Superior temporal gyrus (tissue), 1 donor: ENCODE results near the gene USP49.
A peak's percentile ranks its signal among the peaks of the same experiment; 100 is the strongest.
"Not testable (repeated sequence)": the region's sequence is repeated elsewhere in the genome, so short reads cannot be mapped to it uniquely, and the experiment has no call there.

ENCODE experiments used
- DNase-seq: peaks from one replicate; pipeline ENCODE4 v3.0.0-alpha.2; 2016; ENCODE audit errors: extremely low spot score

The USP49 gene

DNA sequence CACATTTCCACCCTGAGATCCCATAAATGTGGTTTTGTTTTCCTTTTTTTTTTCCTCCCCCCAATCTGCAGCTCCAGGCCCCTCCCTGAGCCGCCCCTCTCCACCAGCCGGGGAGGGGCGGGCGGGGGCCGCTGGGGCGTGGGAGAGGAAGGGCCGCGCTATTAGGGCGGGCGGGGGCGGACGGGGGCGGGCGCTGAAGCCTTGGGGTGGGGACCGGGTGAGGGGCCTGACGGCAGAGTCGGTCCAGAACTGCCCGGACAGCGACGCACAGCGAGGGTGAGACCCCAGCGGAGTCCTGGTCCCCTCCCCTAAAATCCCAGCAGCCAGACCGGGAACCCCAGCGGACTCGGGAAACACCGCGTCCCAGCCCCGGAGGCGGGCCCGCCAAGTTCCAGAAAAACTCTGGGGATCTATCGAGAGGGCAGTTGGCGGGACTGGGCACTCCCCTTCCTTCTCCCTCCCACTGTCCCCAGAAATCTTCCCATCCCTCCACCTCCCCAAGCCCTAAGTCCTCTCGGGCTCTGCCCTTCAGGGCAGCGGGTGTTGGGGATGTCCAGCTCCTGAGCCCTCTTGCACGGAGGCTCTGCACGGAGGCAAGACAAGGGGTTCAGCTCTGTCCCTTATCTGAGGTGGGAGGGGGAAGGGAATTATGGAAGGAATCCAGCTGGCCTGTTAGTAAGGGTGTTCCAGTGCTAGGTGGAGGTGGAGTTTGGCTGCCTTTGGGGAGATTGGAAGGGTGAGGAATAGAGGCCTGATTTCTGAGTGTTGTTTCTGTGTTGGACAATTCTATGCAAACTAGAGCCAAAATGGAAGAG is 114.4 kb downstream of the USP49 start, which contains the start of gene PRICKLE4:
Gene PRICKLE4 (plus strand): TSS at position 232 of the 815 bp plus-strand sequence. CDS start 2,692 bp downstream, outside the sequence.
- DNase-seq: no peak

DNA sequence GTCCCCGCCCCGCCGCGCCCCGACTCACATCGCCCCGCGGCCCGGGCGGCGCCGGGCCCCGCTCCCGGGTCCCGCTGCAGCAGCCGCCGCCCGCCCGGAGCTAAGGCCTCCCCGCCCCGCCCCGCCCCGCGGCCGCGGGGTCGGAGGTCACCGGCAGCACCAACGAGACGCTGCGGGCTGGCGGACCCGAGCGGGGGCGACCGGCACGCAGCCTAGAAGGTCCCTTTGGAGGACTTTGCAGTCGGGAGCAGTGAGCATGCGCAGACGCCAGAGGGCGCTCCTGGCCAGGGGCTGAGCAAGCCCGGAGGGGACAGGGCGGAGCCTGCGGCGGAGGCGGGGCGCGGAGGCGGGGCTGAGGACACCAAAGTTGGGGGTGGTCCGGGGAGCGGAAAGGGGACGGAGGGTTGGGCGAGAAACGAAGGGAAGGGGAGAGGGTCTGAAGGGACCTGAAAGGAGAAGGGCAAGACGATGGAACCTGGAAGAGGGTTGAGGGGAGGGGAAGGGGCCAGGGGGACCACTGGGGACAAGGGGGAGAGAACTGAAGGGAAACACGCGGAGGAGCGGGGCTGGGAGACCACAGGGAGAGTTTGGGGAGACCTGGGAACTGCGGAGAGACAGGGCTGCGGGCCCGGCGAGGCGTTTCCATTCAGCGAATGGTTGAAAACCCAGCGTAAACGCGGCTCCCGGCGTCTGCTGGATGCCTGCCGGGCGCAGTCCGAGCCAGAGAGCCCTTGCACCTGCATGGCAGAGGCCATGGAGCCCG is 115.2 kb downstream of the USP49 start, which contains the start of gene FRS3:
Gene FRS3 (minus strand): TSS at position 113 of the 763 bp plus-strand sequence. CDS start 2,913 bp downstream, outside the sequence.
- peak; percentile 99 for DNase-seq

DNA sequence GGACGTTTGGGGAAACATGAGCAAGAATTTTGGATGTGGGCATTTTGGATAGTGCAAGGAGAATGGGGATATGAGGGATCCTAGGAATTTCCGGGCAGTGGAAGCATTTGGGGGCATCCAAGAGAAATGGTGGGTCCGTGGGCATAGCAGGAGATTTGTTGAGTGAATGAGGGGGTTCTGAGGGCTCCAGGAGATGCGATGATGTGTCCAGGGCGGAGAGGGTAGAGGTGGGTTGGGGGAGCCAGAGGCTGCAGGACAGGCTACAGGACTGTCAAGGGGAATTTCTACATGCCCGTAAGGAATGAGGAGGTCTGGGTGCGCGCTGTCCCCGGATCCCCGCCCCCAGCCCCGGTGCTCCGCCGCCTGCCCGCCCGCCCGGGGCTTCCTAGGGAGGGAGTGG is 115.8 kb downstream of the USP49 start:
- DNase-seq: no peak

DNA sequence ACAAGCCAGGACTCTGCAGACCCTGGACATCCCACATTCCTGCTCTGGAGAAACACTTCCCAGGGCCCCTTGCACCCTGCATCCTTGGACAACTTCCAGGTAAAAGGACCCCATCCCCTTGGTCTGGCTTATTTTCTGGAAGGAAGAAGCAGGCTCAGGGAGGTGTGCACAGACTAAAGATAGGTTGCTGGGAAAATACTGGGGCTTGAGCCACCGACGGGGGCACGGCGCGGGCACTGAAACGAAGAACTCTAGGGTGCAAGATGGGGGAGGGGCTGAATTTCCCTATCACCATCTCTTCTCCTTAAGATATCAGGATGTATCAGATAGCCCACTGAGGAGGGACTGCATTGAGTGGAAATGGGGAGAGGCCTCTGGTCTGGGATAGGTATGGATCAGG is 116.3 kb downstream of the USP49 start:
- DNase-seq: no peak

DNA sequence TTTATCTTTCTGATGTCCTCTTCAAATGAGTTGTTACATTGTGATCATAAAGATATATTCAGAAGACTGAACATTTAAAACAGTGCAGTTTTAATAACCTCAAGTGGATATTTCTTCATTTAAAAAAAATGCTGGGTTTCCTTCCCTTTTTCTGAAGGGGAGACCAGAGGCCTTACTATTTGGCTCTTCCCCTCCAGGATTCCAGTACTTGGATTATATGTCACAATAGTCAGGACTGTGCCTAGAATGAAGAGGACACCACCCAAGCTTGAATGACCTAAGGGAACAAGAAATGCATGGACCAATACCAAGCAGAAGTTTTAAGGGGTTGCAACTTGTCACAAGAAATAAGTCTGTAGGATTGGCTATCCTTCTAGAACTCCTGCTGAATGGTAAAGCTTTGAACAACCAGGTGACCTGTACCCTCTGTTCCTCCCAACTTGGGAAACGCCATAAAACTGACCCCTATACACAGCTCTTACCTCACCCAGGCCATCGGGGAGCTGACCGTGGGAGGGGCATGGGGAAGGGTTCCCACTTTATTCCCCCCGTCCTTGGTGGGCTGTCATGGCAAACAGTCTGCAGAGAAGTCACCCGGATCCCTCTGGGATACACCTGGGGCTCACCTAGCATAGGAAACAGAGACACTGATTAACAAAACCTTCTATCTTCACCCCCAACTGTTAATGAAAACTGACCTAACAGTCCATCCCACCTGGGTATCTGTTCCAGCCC is 117.5 kb downstream of the USP49 start:
- DNase-seq: no peak

GRCh38 chr6:41775293-41775882 is 119.8 kb downstream of the USP49 start:
- no peak for DNase-seq

- no peak for DNase-seq
Measured at GRCh38 chr6:41774841-41775240, 120.3 kb downstream of the USP49 start.

- DNase-seq: no peak
Measured at GRCh38 chr6:41771058-41771983, 123.9 kb downstream of the USP49 start.

- no peak for DNase-seq
Measured at GRCh38 chr6:41770381-41771057, 124.7 kb downstream of the USP49 start.

DNA sequence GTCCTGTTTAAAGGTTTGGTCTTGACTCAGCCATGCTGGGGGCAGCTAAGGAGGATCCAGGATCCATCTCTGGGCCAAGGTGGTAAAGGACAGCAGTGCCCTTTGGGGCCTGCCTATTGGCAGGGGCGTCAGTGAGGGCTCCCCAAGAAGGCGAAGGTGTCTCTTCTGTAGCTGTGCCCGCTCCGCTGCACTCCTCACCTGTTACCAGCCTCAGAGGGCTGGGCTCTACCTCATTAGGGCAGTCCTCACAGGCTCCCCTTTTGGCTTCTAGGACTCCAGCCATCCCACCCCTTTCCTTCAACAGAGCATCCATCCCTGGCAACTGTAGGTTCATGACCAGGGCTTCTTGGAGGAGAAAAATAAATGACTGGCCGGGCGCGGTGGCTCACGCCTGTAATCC is 125.8 kb downstream of the USP49 start:
- no peak for DNase-seq

DNA sequence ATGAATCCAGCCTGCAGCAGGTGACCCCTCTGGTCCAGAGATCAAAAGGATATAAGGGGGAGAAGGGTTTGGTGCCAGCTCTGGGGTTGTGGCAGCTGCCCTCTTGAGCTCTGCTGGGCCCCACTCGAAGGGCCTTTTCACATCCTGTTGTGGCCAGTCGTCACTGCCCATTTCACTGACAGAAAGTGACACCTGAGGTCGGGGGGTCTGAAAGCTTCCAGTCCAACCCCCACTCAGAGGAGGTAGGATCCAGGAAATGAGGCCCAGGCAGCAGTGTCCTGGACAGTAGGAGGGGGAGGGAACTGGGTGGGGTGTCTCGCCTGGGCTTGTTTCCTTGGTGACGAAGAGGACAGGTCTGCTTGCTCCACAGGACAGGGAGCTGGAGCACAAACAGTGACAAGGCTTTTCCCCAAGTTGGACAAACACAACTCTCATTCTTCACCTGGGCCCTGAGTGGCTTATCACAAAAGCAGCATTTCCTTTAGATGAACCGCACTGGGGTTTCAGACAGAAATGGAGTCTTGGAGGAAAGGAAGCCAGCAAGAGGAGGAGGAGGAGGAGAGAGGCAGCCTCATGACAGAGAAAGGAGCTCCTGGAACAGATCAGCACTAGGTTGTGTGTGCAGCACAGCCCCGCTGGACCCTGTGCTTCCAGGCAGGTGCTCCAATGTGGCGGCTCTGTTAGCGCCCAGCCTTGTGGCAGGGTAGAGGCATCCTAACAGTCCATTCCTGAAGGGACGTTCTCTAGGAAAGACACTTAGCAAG is 126.4 kb downstream of the USP49 start:
- no peak for DNase-seq

DNA sequence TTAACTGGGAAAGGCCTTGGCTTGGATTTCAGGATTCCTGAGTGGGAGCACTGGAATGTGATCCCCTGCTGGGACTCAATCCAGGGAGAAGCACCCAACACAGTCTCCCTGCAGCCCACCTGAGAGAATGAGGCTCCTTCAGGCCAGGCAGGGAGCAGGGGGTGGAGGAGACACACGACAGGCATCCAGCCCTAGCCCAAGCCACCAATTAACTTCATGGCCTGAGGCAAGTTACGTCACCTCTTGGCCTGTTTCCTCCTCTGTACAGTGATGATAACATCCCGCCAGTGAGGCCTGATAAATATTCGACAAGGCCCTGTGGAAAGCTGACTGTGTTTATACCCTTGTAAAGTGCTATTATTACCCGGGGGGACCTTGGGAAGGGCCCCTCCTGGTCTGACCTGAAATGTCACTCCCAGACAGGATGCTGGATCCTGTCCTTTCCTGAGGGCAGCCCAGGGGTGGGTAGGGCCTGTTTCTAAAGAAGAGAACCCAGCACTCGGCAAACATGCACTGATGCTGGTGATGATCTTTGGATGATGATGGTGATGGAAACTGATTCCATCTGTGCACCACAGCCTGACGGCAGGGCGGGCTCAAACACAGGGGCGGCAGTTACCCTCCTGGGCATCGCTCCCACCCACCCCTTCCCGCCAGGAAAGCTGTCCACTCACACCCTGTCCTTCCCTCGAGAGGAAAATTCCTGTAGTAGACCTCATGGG is 127.9 kb downstream of the USP49 start:
- no peak for DNase-seq

- DNase-seq: not testable (repeated sequence)
Measured at GRCh38 chr6:41766043-41766664, 129.0 kb downstream of the USP49 start.

DNA sequence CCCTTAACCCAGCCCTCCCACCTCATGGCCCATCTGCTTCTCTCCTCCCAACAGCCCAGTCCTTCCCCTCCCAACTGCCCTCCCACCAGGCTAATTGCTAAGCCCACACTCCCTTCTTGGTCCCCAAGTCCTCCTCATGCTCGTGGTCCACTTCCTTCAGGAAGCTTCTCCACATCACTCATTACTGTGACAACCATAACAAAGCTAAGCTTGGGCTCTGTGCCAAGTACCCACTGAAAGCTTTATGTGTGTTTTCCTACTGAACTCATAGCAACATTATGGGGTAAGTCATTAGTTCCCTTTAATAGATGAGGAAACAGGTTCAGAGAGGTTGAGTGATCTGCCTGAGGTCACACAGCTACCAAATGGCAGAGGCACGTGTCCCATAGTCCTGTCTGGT is 131.7 kb downstream of the USP49 start:
- no peak for DNase-seq

DNA sequence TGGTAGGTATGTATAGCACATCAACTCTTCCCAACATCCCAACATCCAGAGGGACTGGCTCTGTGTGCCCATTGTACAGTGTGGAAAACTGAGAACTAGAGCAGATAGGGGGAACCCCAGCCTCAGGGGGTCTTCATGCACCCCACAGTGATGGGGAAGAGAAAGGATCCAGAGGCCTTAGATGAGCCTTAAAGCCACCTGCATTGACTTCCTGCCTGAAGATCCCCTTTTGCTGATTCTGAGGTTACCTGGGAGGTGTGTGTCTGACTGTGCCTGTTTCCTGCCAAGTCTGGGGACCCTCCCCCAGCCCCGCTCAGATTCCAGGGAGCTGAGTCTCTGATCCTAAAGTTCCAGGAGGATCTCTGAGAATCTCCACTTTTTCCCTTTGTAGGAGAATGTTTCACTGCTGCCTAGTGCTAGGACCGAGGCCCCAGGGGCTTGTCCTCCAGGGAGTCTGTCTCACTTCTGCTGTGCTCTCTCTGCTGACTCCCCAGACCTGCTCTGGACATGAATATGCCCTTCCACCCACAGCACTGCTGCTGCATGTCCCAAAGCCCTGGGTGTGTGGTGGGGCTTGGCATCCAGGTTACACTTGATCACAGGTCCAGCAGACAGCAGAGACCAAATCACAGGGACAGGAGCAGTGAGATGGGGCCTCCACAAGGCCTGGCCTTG is 135.1 kb downstream of the USP49 start:
- no peak for DNase-seq

DNA sequence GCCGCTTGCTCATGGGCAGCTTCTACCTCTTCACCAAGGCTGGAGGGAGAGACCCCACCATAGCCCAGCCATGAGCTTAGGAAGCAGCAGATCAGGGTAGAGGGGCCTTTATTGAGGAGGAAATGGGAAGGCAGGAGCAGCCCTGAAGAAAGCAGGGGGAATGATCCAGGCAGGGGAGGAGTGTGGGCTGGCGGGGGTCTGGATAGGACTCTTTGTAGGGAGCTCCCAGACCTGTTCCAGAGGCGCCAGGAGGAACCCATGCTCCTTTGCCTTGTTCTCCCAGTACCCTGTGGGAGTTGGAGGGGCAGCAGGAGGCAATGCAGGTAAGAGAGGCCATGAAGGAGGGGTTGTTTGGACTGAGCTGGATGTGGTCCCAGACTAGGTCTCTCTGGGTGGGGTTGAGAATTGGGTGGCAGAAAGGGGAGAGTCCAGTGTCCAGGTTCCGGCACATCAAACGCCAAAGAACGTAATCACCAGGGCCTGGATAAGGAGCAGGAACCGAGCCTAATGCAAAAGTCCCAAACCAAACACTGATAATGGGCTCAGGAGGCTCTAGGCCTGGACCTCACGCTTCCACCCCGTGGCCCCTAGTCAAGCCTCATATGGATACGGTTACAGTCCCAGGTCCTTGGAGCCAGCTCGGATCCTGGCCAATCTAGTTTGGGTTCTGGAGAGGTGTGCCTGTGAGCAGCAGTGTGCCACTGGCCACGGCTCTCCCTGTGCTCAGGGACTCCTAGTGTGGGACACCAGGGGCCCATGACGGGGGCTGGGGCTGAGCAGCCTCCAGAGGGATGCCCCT is 135.9 kb downstream of the USP49 start:
- no peak for DNase-seq

DNA sequence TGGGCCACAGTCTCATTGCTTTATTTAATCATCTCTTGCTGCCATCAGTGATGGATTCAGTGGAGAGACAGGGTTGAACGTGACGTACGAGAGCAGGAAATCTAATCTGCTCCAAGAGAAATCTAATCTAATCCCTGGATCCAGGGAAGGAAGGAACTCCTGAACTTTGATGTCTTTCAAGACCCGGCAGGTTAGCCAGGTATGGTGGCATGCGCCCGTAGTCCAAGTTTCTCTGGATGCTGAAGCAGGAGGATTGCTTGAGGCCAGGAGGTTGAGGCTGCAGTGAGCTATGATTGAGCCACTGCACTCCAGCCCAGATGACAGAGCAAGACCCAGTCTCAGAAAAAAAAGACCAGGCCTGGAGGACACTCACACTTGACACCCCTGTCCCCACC is 136.5 kb downstream of the USP49 start:
- no peak for DNase-seq
